Neuron (in vitro differentiated cells): ENCODE results near the gene SEPTIN14.
"Not testable (repeated sequence)": the region's sequence is repeated elsewhere in the genome, so short reads cannot be mapped to it uniquely, and the experiment has no call there.

Experiments
- H2AFZ ChIP-seq: one replicate; pipeline ENCODE4 v1.6.1; 2013; ENCODE audit warnings: low read depth, mild to moderate bottlenecking, inconsistent platforms, low read length, moderate library complexity
- H3K27me3 ChIP-seq: one replicate; pipeline ENCODE4 v1.6.1; 2013; ENCODE audit warnings: low read length; ENCODE audit not compliant: insufficient read depth
- H3K36me3 ChIP-seq: one replicate; pipeline ENCODE4 v1.6.1; 2013; ENCODE audit warnings: low read length; ENCODE audit not compliant: insufficient read depth
- H3K4me1 ChIP-seq: one replicate; pipeline ENCODE4 v1.6.1; 2013; ENCODE audit warnings: low read length; ENCODE audit not compliant: insufficient read depth
- H3K4me3 ChIP-seq: 2 replicates; pipeline ENCODE4 v1.5.1; 2013; ENCODE audit warnings: mild to moderate bottlenecking, low read length, moderate library complexity
- H3K9me3 ChIP-seq: one replicate; pipeline ENCODE4 v1.6.1; 2013; ENCODE audit warnings: low read length

The SEPTIN14 gene

GRCh38 chr7:55845164-55845563 is 17.4 kb downstream of the SEPTIN14 start:
- not testable (repeated sequence) for H3K9me3 ChIP-seq, H3K36me3 ChIP-seq, H3K4me1 ChIP-seq, H3K27me3 ChIP-seq, H2AFZ ChIP-seq, H3K4me3 ChIP-seq

GRCh38 chr7:55838595-55838994 is 24.0 kb downstream of the SEPTIN14 start:
- no peaks in the 10 kb centered on the region for H3K27me3 ChIP-seq
- H3K36me3 ChIP-seq: no peaks in the 10 kb centered on the region
- no peaks in the 10 kb centered on the region for H3K4me1 ChIP-seq
- no peak overlapping the region for H2AFZ ChIP-seq
- H3K4me3 ChIP-seq: no peak overlapping the region
- no peaks in the 10 kb centered on the region for H3K9me3 ChIP-seq

GRCh38 chr7:55827577-55827976 is 35.0 kb downstream of the SEPTIN14 start:
- Histone ChIP-seq H3K4me3 (no peak overlapping the region), H3K9me3 (peaks cover 2% of the 10 kb centered on the region), H3K27me3 (no peaks in the 10 kb centered on the region), H2AFZ (no peak overlapping the region), H3K36me3 (no peaks in the 10 kb centered on the region), H3K4me1 (no peaks in the 10 kb centered on the region)

- Histone ChIP-seq H3K36me3 (no peaks in the 10 kb centered on the region), H3K9me3 (peaks cover 2% of the 10 kb centered on the region), H3K4me3 (no peak overlapping the region), H3K4me1 (no peaks in the 10 kb centered on the region), H2AFZ (no peak overlapping the region), H3K27me3 (no peaks in the 10 kb centered on the region)
These were observed 43.9 kb downstream of the SEPTIN14 start for GRCh38 chr7:55818686-55819085.

GRCh38 chr7:55797260-55797659 is 65.3 kb downstream of the SEPTIN14 start:
- H3K4me1 ChIP-seq, H3K27me3 ChIP-seq, H2AFZ ChIP-seq, H3K36me3 ChIP-seq, H3K4me3 ChIP-seq, H3K9me3 ChIP-seq: not testable (repeated sequence)

- Histone ChIP-seq H3K4me1 (no peaks in the 10 kb centered on the region), H3K4me3 (no peak overlapping the region), H3K36me3 (no peaks in the 10 kb centered on the region), H3K9me3 (peaks cover 3% of the 10 kb centered on the region), H3K27me3 (no peaks in the 10 kb centered on the region), H2AFZ (no peak overlapping the region)
These were observed 68.0 kb downstream of the SEPTIN14 start for GRCh38 chr7:55794527-55794926.

- no peaks in the 10 kb centered on the region for H3K27me3 ChIP-seq
- no peaks in the 10 kb centered on the region for H3K36me3 ChIP-seq
- no peaks in the 10 kb centered on the region for H3K4me1 ChIP-seq
- no peaks in the 10 kb centered on the region for H3K9me3 ChIP-seq
- no peak overlapping the region for H2AFZ ChIP-seq
- no peak overlapping the region for H3K4me3 ChIP-seq
These were observed 70.5 kb downstream of the SEPTIN14 start for GRCh38 chr7:55792048-55792447.

GRCh38 chr7:55787796-55788195 is 74.8 kb downstream of the SEPTIN14 start:
- H2AFZ ChIP-seq: no peak overlapping the region

GRCh38 chr7:55786901-55787300 is 75.7 kb downstream of the SEPTIN14 start:
- no peaks in the 10 kb centered on the region for H3K4me1 ChIP-seq
- H3K4me3 ChIP-seq: no peak overlapping the region
- no peaks in the 10 kb centered on the region for H3K9me3 ChIP-seq
- no peaks in the 10 kb centered on the region for H3K27me3 ChIP-seq
- H3K36me3 ChIP-seq: no peaks in the 10 kb centered on the region
- H2AFZ ChIP-seq: no peak overlapping the region

More at GRCh38 chr7:55787796-55788195, 74.8 kb downstream of the SEPTIN14 start:
- H3K4me3 ChIP-seq: no peak overlapping the region
- H3K4me1 ChIP-seq: no peaks in the 10 kb centered on the region
- no peaks in the 10 kb centered on the region for H3K36me3 ChIP-seq
- H3K27me3 ChIP-seq: no peaks in the 10 kb centered on the region
- H3K9me3 ChIP-seq: no peaks in the 10 kb centered on the region

GRCh38 chr7:55785444-55785843 is 77.1 kb downstream of the SEPTIN14 start:
- H3K9me3 ChIP-seq, H3K27me3 ChIP-seq, H3K4me1 ChIP-seq, H3K36me3 ChIP-seq, H2AFZ ChIP-seq, H3K4me3 ChIP-seq: not testable (repeated sequence)

- Histone ChIP-seq H3K9me3 (no peaks in the 10 kb centered on the region), H3K36me3 (no peaks in the 10 kb centered on the region), H2AFZ (no peak overlapping the region), H3K27me3 (no peaks in the 10 kb centered on the region), H3K4me3 (no peak overlapping the region), H3K4me1 (no peaks in the 10 kb centered on the region)
These were observed 78.4 kb downstream of the SEPTIN14 start for GRCh38 chr7:55784151-55784550.

GRCh38 chr7:55778631-55779030 is 83.9 kb downstream of the SEPTIN14 start:
- Histone ChIP-seq H3K4me3 (no peak overlapping the region), H3K27me3 (no peaks in the 10 kb centered on the region), H2AFZ (no peak overlapping the region), H3K36me3 (no peaks in the 10 kb centered on the region), H3K9me3 (no peaks in the 10 kb centered on the region), H3K4me1 (no peaks in the 10 kb centered on the region)

- Histone ChIP-seq H3K4me3 (no peak overlapping the region), H3K9me3 (no peaks in the 10 kb centered on the region), H2AFZ (no peak overlapping the region), H3K27me3 (no peaks in the 10 kb centered on the region), H3K4me1 (no peaks in the 10 kb centered on the region), H3K36me3 (no peaks in the 10 kb centered on the region)
These were observed 86.4 kb downstream of the SEPTIN14 start for GRCh38 chr7:55776196-55776595.

- H3K36me3 ChIP-seq: no peaks in the 10 kb centered on the region
- no peaks in the 10 kb centered on the region for H3K9me3 ChIP-seq
- H3K27me3 ChIP-seq: no peaks in the 10 kb centered on the region
- no peaks in the 10 kb centered on the region for H3K4me1 ChIP-seq
- H3K4me3 ChIP-seq: no peak overlapping the region
- H2AFZ ChIP-seq: no peak overlapping the region
These were observed 87.5 kb downstream of the SEPTIN14 start for GRCh38 chr7:55775051-55775420.
